NB4 (cell line): Measurements from ENCODE around the gene APP.

Source experiments
- POLR2A ChIP-seq: IDR thresholded peaks from 2 replicates; pipeline ENCODE4 v1.6.1; 2011; ENCODE audit warnings: mild to moderate bottlenecking; ENCODE audit not compliant: insufficient read length; ENCODE audit errors: extremely low read depth
- TF ChIP-seq, protein P1 (sequence below): IDR thresholded peaks from one replicate; pipeline ENCODE4 v1.5.1; 2012; ENCODE audit warnings: low read depth, low read length

DNA sequence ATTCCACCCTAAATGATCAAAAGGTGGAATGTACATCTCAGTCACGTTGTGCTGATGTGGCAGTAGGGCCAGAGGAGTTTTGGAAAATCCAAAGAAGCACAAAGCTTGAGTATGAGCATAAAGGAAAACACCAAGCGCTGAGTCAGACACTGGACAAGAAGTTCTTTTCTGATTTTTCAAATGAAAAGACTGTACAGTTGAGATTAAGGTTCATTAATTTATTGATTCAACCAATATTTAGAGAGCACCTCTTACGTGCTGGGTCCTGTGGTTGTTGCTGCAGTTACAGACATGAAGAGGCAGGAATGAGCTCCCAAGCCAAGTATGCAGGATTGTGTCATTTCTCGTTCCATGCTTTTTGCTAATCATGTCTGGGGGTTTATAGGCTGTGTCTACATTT is 28.9 kb upstream of the APP start:
- TF ChIP-seq POLR2A = no peak
- TF ChIP-seq, protein P1, sequence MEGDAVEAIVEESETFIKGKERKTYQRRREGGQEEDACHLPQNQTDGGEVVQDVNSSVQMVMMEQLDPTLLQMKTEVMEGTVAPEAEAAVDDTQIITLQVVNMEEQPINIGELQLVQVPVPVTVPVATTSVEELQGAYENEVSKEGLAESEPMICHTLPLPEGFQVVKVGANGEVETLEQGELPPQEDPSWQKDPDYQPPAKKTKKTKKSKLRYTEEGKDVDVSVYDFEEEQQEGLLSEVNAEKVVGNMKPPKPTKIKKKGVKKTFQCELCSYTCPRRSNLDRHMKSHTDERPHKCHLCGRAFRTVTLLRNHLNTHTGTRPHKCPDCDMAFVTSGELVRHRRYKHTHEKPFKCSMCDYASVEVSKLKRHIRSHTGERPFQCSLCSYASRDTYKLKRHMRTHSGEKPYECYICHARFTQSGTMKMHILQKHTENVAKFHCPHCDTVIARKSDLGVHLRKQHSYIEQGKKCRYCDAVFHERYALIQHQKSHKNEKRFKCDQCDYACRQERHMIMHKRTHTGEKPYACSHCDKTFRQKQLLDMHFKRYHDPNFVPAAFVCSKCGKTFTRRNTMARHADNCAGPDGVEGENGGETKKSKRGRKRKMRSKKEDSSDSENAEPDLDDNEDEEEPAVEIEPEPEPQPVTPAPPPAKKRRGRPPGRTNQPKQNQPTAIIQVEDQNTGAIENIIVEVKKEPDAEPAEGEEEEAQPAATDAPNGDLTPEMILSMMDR = no peak
